Fibroblast of lung (primary cell): ENCODE measurements around the gene ESR2. TPM values are rescaled to one million over a fixed set of nuclear protein-coding genes. Genes with fewer than 3 reads are reported as not detected.

Experiments
- DNase-seq, 2 donors: peaks; one replicate each; pipeline versions ENCODE4 v3.0.0 to v3.0.0-alpha.2; 2010; ENCODE audit warnings: low read depth in 2 of 2
- H2AFZ ChIP-seq: 2 replicates; pipeline ENCODE4 v1.5.1; 2012; ENCODE audit warnings: low read length, control low read depth, inconsistent platforms
- H3K27ac ChIP-seq: 2 replicates; pipeline ENCODE4 v1.5.1; 2011; ENCODE audit warnings: low read length, control low read depth; ENCODE audit not compliant: insufficient read depth
- H3K27me3 ChIP-seq: 2 replicates; pipeline ENCODE4 v1.5.1; 2011; ENCODE audit warnings: mild to moderate bottlenecking, low read length; ENCODE audit not compliant: control insufficient read depth, insufficient read depth
- H3K36me3 ChIP-seq: 2 replicates; pipeline ENCODE4 v1.5.1; 2011; ENCODE audit warnings: low read length; ENCODE audit not compliant: control insufficient read depth, insufficient read depth
- H3K4me1 ChIP-seq: 2 replicates; pipeline ENCODE4 v1.5.1; 2011; ENCODE audit warnings: low read length; ENCODE audit not compliant: control insufficient read depth, insufficient read depth; ENCODE audit errors: extremely low read depth
- H3K4me2 ChIP-seq: 2 replicates; pipeline ENCODE4 v1.5.1; 2011; ENCODE audit warnings: low read length, control low read depth; ENCODE audit not compliant: insufficient read depth; ENCODE audit errors: extremely low read depth
- H3K4me3 ChIP-seq, 4 experiments: fragments of 200-600 bp in 1 of 4; sonication (generic) in 1 of 4; replicated peaks in 1 of 4; 2 replicates each; pipeline ENCODE4 v1.5.1; 2011 to 2016; ENCODE audit warnings: low read length in 4 of 4, low read depth in 3 of 4, mild to moderate bottlenecking in 3 of 4, control low read depth in 2 of 4, inconsistent platforms in 1 of 4, mixed read lengths in 1 of 4; ENCODE audit not compliant: insufficient read depth in 1 of 4; ENCODE audit errors: control extremely low read depth in 1 of 4
- H3K79me2 ChIP-seq: 2 replicates; pipeline ENCODE4 v1.5.1; 2012; ENCODE audit warnings: mild to moderate bottlenecking, low read length, inconsistent platforms; ENCODE audit not compliant: control insufficient read depth, insufficient read depth
- H3K9ac ChIP-seq: 2 replicates; pipeline ENCODE4 v1.5.1; 2011; ENCODE audit warnings: mild to moderate bottlenecking, low read length, control low read depth; ENCODE audit not compliant: insufficient read depth
- H3K9me3 ChIP-seq: 2 replicates; pipeline ENCODE4 v1.5.1; 2012; ENCODE audit warnings: low read depth, low read length; ENCODE audit not compliant: control insufficient read depth, insufficient read depth
- H4K20me1 ChIP-seq: 2 replicates; pipeline ENCODE4 v1.5.1; 2011; ENCODE audit warnings: low read length; ENCODE audit not compliant: control insufficient read depth, insufficient read depth; ENCODE audit errors: extremely low read depth
- EZH2 ChIP-seq: IDR thresholded peaks from 2 replicates; pipeline ENCODE4 v1.5.1; 2012; ENCODE audit warnings: low read length, control low read depth, mild to moderate bottlenecking; ENCODE audit errors: missing control alignments
- polyA plus RNA-seq, 2 donors: library from polyadenylated mRNA; depleted of rRNA in 1 of 2; stranded (reverse) in 1 of 2; unstranded in 1 of 2; fragments of >200 nt; gene quantifications; 2 replicates each; pipeline ENCODE4 v1.2.1, GENCODE V29; 2011 to 2012; ENCODE audit warnings: missing spikeins in 1 of 2
- total RNA-seq: library from RNA; depleted of rRNA; stranded (reverse); fragments of >200 nt; gene quantifications from 2 replicates; pipeline ENCODE4 v1.2.1, GENCODE V29; 2014
- TF ChIP-seq, protein P1 (sequence below), 2 donors: IDR thresholded peaks in 1 of 2; conservative IDR thresholded peaks in 1 of 2; 1 replicate in 1 of 2; 2 replicates in 1 of 2; pipeline ENCODE4 v1.5.1; 2011 to 2012; ENCODE audit warnings: low read length in 2 of 2, control low read depth in 1 of 2, inconsistent platforms in 1 of 2, low read depth in 1 of 2, mild to moderate bottlenecking in 1 of 2

Gene ESR2
- total and polyA plus RNA-seq, 2 donors (not counting 1 experiment from before 2014, with no cell fraction given): 0.02 to 0.66 TPM

GRCh38 chr14:64281805-64282204 is 12.4 kb downstream of the ESR2 start:
- peak overlapping the region; percentile 27 for H3K4me2 ChIP-seq
- TF ChIP-seq EZH2: no peak
- TF ChIP-seq, protein P1, sequence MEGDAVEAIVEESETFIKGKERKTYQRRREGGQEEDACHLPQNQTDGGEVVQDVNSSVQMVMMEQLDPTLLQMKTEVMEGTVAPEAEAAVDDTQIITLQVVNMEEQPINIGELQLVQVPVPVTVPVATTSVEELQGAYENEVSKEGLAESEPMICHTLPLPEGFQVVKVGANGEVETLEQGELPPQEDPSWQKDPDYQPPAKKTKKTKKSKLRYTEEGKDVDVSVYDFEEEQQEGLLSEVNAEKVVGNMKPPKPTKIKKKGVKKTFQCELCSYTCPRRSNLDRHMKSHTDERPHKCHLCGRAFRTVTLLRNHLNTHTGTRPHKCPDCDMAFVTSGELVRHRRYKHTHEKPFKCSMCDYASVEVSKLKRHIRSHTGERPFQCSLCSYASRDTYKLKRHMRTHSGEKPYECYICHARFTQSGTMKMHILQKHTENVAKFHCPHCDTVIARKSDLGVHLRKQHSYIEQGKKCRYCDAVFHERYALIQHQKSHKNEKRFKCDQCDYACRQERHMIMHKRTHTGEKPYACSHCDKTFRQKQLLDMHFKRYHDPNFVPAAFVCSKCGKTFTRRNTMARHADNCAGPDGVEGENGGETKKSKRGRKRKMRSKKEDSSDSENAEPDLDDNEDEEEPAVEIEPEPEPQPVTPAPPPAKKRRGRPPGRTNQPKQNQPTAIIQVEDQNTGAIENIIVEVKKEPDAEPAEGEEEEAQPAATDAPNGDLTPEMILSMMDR (conservative IDR thresholded peaks at IDR 0.05 in 1 of 2, IDR thresholded peaks at IDR 0.05 in 1 of 2; ENCODE audit: low read depth in 1 of 2, low read length in 2 of 2): no peak
- peak in 1 of 2 donors; percentile 20 for DNase-seq

GRCh38 chr14:64279704-64280668 is 14.2 kb downstream of the ESR2 start:
- Histone ChIP-seq H3K27ac (no peak overlapping the region), H3K79me2 (no peaks in the 10 kb centered on the region), H3K27me3 (no peaks in the 10 kb centered on the region), H3K4me2 (no peak overlapping the region), H3K4me1 (no peaks in the 10 kb centered on the region), H3K9ac (no peak overlapping the region), H3K4me3 (no peak overlapping the region), H4K20me1 (no peaks in the 10 kb centered on the region), H3K9me3 (no peaks in the 10 kb centered on the region), H2AFZ (no peak overlapping the region), H3K36me3 (no peaks in the 10 kb centered on the region)
- TF ChIP-seq, protein P1 (conservative IDR thresholded peaks at IDR 0.05 in 1 of 2, IDR thresholded peaks at IDR 0.05 in 1 of 2; ENCODE audit: low read depth in 1 of 2, low read length in 2 of 2): no peak
- peak in 1 of 2 donors; percentile 47 for DNase-seq

More at GRCh38 chr14:64281805-64282204, 12.4 kb downstream of the ESR2 start:
- Histone ChIP-seq H3K36me3 (no peaks in the 10 kb centered on the region), H3K27ac (no peak overlapping the region), H3K4me3 (no peak overlapping the region), H3K4me1 (no peaks in the 10 kb centered on the region), H3K9me3 (no peaks in the 10 kb centered on the region), H2AFZ (no peak overlapping the region), H4K20me1 (no peaks in the 10 kb centered on the region), H3K79me2 (no peaks in the 10 kb centered on the region), H3K9ac (no peak overlapping the region), H3K27me3 (no peaks in the 10 kb centered on the region)

- Histone ChIP-seq H3K4me3 (no peak overlapping the region), H4K20me1 (no peaks in the 10 kb centered on the region), H3K4me1 (no peaks in the 10 kb centered on the region), H2AFZ (no peak overlapping the region), H3K4me2 (no peak overlapping the region), H3K9ac (no peak overlapping the region), H3K27ac (no peak overlapping the region), H3K36me3 (no peaks in the 10 kb centered on the region), H3K79me2 (no peaks in the 10 kb centered on the region), H3K9me3 (no peaks in the 10 kb centered on the region), H3K27me3 (no peaks in the 10 kb centered on the region)
- no peak for DNase-seq
- TF ChIP-seq EZH2: no peak
- TF ChIP-seq, protein P1 (conservative IDR thresholded peaks at IDR 0.05 in 1 of 2, IDR thresholded peaks at IDR 0.05 in 1 of 2; ENCODE audit: low read depth in 1 of 2, low read length in 2 of 2): no peak
These were observed 15.7 kb downstream of the ESR2 start for GRCh38 chr14:64278458-64278857.
